ENCODE measurements around the gene TUBB4A.
A peak's percentile ranks its signal among the peaks of the same experiment; 100 is the strongest.
"Not testable (repeated sequence)": the region's sequence is repeated elsewhere in the genome, so short reads cannot be mapped to it uniquely, and the experiment has no call there.

Gene TUBB4A

GRCh38 chr19:6518145-6518911 is 16.2 kb upstream of the TUBB4A start:
- in situ Hi-C loops (cut with HindIII; ENCODE audit: low pct_unique_long_range_greater_than_20kb, low sequenced_read_pairs), result no loop called here
- DNase-seq (ENCODE audit: low read depth in 1 of 2, low spot score in 1 of 2), result no peak
- no peak for TF ChIP-seq JUND (IDR thresholded peaks at IDR 0.05; ENCODE audit: low read depth)

- in situ Hi-C loops (cut with HindIII; ENCODE audit: low pct_unique_long_range_greater_than_20kb, low sequenced_read_pairs), result no loop called here
- peak; percentile 79 to 87 for DNase-seq (ENCODE audit: low read depth in 1 of 2, low spot score in 1 of 2)
- no peak for TF ChIP-seq JUND (IDR thresholded peaks at IDR 0.05; ENCODE audit: low read depth)
These were observed 14.7 kb upstream of the TUBB4A start for GRCh38 chr19:6516659-6517291.

- TF ChIP-seq JUND (IDR thresholded peaks at IDR 0.05; ENCODE audit: low read depth), result no peak
- in situ Hi-C loops (cut with HindIII; ENCODE audit: low pct_unique_long_range_greater_than_20kb, low sequenced_read_pairs), result no loop called here
- DNase-seq (ENCODE audit: low read depth in 1 of 2, low spot score in 1 of 2), result peak; percentile 90 to 94
These were observed 14.0 kb upstream of the TUBB4A start for GRCh38 chr19:6516018-6516658.

GRCh38 chr19:6514926-6515544 is 12.9 kb upstream of the TUBB4A start:
- in situ Hi-C loops (cut with HindIII; ENCODE audit: low pct_unique_long_range_greater_than_20kb, low sequenced_read_pairs), result no loop called here
- no peak for DNase-seq (ENCODE audit: low read depth in 1 of 2, low spot score in 1 of 2)

GRCh38 chr19:6514089-6514488 is 12.0 kb upstream of the TUBB4A start:
- DNase-seq (ENCODE audit: low read depth in 1 of 2, low spot score in 1 of 2), result no peak
- in situ Hi-C loops (cut with HindIII; ENCODE audit: low pct_unique_long_range_greater_than_20kb, low sequenced_read_pairs), result no loop called here
- no peak for TF ChIP-seq JUND (IDR thresholded peaks at IDR 0.05; ENCODE audit: low read depth)

More at GRCh38 chr19:6514926-6515544, 12.9 kb upstream of the TUBB4A start:
- no peak for TF ChIP-seq JUND (IDR thresholded peaks at IDR 0.05; ENCODE audit: low read depth)

- in situ Hi-C loops (cut with HindIII; ENCODE audit: low pct_unique_long_range_greater_than_20kb, low sequenced_read_pairs), result no loop called here
- no peak for TF ChIP-seq JUND (IDR thresholded peaks at IDR 0.05; ENCODE audit: low read depth)
These were observed 8.5 kb upstream of the TUBB4A start for GRCh38 chr19:6510618-6511017.

GRCh38 chr19:6509118-6509971 is 7.2 kb upstream of the TUBB4A start:
- no peak for TF ChIP-seq JUND (IDR thresholded peaks at IDR 0.05; ENCODE audit: low read depth)
- in situ Hi-C loops (cut with HindIII; ENCODE audit: low pct_unique_long_range_greater_than_20kb, low sequenced_read_pairs), result no loop called here
- no peak for DNase-seq (ENCODE audit: low read depth in 1 of 2, low spot score in 1 of 2)

More at GRCh38 chr19:6510618-6511017, 8.5 kb upstream of the TUBB4A start:
- no peak for DNase-seq (ENCODE audit: low read depth in 1 of 2, low spot score in 1 of 2)

GRCh38 chr19:6508028-6508771 is 6.1 kb upstream of the TUBB4A start:
- in situ Hi-C loops (cut with HindIII; ENCODE audit: low pct_unique_long_range_greater_than_20kb, low sequenced_read_pairs); DNase-seq (ENCODE audit: low read depth in 1 of 2, low spot score in 1 of 2): not testable (repeated sequence)

GRCh38 chr19:6503407-6504201 is 1.5 kb upstream of the TUBB4A start:
- in situ Hi-C loops (cut with HindIII; ENCODE audit: low pct_unique_long_range_greater_than_20kb, low sequenced_read_pairs), result no loop called here
- no peak for TF ChIP-seq JUND (IDR thresholded peaks at IDR 0.05; ENCODE audit: low read depth)
- DNase-seq (ENCODE audit: low read depth in 1 of 2, low spot score in 1 of 2), result no peak

- in situ Hi-C loops (cut with HindIII; ENCODE audit: low pct_unique_long_range_greater_than_20kb, low sequenced_read_pairs), result no loop called here
- TF ChIP-seq JUND (IDR thresholded peaks at IDR 0.05; ENCODE audit: low read depth), result no peak
These were observed 1.0 kb downstream of the TUBB4A start for GRCh38 chr19:6500837-6501739.

More at GRCh38 chr19:6500837-6501739, 1.0 kb downstream of the TUBB4A start:
- DNase-seq (ENCODE audit: low read depth in 1 of 2, low spot score in 1 of 2), result no peak

All from T47D (cell line).